HepG2 (cell line): ENCODE data around the gene MMS19. TPM values are rescaled to one million over a fixed set of nuclear protein-coding genes. Genes with fewer than 3 reads are reported as not detected.

ENCODE experiments used
- ADNP ChIP-seq: sonication (generic); formaldehyde crosslinking; IDR thresholded peaks from 2 replicates; pipeline ENCODE4 v1.4.0; 2020; ENCODE audit warnings: missing genetic modification reagents
- CEBPB ChIP-seq: IDR thresholded peaks from 2 replicates; pipeline ENCODE4 v1.6.1; 2011; ENCODE audit warnings: low read depth, low read length, improper control_type of control experiment, borderline replicate concordance
- DDIT3 ChIP-seq: sonication (generic); formaldehyde crosslinking; IDR thresholded peaks from 2 replicates; pipeline ENCODE4 v1.4.0; 2020; ENCODE audit warnings: mild to moderate bottlenecking, missing genetic modification reagents
- FOXP1 ChIP-seq, 2 experiments: fragments of 450-650 bp in 1 of 2; IDR thresholded peaks; 2 replicates each; pipeline ENCODE4 v1.6.1; 2017 to 2018; ENCODE audit warnings: antibody characterized with exemption in 1 of 2
- GLMP ChIP-seq: sonication (generic); formaldehyde crosslinking; IDR thresholded peaks from 2 replicates; pipeline ENCODE4 v1.9.0; 2021; ENCODE audit warnings: missing genetic modification reagents, mild to moderate bottlenecking, borderline replicate concordance
- KDM1A ChIP-seq: IDR thresholded peaks from 2 replicates; pipeline ENCODE4 v1.6.1; 2016; ENCODE audit warnings: missing compliant biosample characterization
- KDM5A ChIP-seq: fragments of 200-600 bp; sonication (generic); IDR thresholded peaks from 2 replicates; pipeline ENCODE4 v1.7.0; 2018; ENCODE audit warnings: antibody characterized with exemption, mild to moderate bottlenecking, low read length, borderline replicate concordance
- KDM6A ChIP-seq: IDR thresholded peaks from 2 replicates; pipeline ENCODE4 v1.6.1; 2016; ENCODE audit warnings: low read depth
- NFRKB ChIP-seq: fragments of 450-650 bp; IDR thresholded peaks from 2 replicates; pipeline ENCODE4 v1.6.1; 2017
- ONECUT2 ChIP-seq: sonication (generic); formaldehyde crosslinking; IDR thresholded peaks from 2 replicates; pipeline ENCODE4 v1.4.0; 2020; ENCODE audit warnings: missing genetic modification reagents
- POLR2AphosphoS5 ChIP-seq: IDR thresholded peaks from 2 replicates; pipeline ENCODE4 v1.6.1; 2012; ENCODE audit warnings: low read depth, low read length
- SMAD3 ChIP-seq: sonication (generic); formaldehyde crosslinking; IDR thresholded peaks from 2 replicates; pipeline ENCODE4 v1.4.0; 2020; ENCODE audit warnings: missing genetic modification reagents
- STAG1 ChIP-seq: sonication (generic); formaldehyde crosslinking; IDR thresholded peaks from 2 replicates; pipeline ENCODE4 v1.4.0; 2020; ENCODE audit warnings: missing genetic modification reagents
- TP53 ChIP-seq: sonication (generic); formaldehyde crosslinking; conservative IDR thresholded peaks from 2 replicates; pipeline ENCODE4 v1.4.0; 2020; ENCODE audit warnings: missing genetic modification reagents
- ZBTB3 ChIP-seq: sonication (generic); formaldehyde crosslinking; IDR thresholded peaks from 2 replicates; pipeline ENCODE4 v1.4.0; 2020; ENCODE audit warnings: low read depth, mild to moderate bottlenecking, moderate library complexity, missing genetic modification reagents, borderline replicate concordance
- ZBTB8A ChIP-seq: sonication (generic); formaldehyde crosslinking; IDR thresholded peaks from 2 replicates; pipeline ENCODE4 v1.4.0; 2020; ENCODE audit warnings: mild to moderate bottlenecking, low read depth, missing genetic modification reagents, borderline replicate concordance
- ZNF10 ChIP-seq: sonication (generic); formaldehyde crosslinking; IDR thresholded peaks from 2 replicates; pipeline ENCODE4 v1.4.0; 2020; ENCODE audit warnings: mild to moderate bottlenecking, low read depth, missing genetic modification reagents, borderline replicate concordance
- ZNF496 ChIP-seq: sonication (generic); formaldehyde crosslinking; IDR thresholded peaks from 2 replicates; pipeline ENCODE4 v1.8.1; 2023; ENCODE audit warnings: mild to moderate bottlenecking, moderate library complexity, missing genetic modification reagents; ENCODE audit not compliant: insufficient replicate concordance
- ZNF609 ChIP-seq: sonication (generic); formaldehyde crosslinking; IDR thresholded peaks from 2 replicates; pipeline ENCODE4 v1.4.0; 2020; ENCODE audit warnings: mild to moderate bottlenecking, missing genetic modification reagents, borderline replicate concordance
- ZNF691 ChIP-seq: sonication (generic); formaldehyde crosslinking; IDR thresholded peaks from 2 replicates; pipeline ENCODE4 v1.4.0; 2020; ENCODE audit warnings: missing genetic modification reagents, low read depth, mild to moderate bottlenecking, borderline replicate concordance
- ZNF737 ChIP-seq: sonication (generic); formaldehyde crosslinking; IDR thresholded peaks from 2 replicates; pipeline ENCODE4 v1.5.0; 2020; ENCODE audit warnings: missing genetic modification reagents, mild to moderate bottlenecking, borderline replicate concordance
- ZNF784 ChIP-seq: sonication (generic); formaldehyde crosslinking; IDR thresholded peaks from 2 replicates; pipeline ENCODE4 v1.5.1; 2020; ENCODE audit warnings: missing genetic modification reagents, mild to moderate bottlenecking, borderline replicate concordance
- polyA plus RNA-seq, 8 experiments: library from polyadenylated mRNA; depleted of rRNA in 3 of 8; stranded (reverse) in 7 of 8; unstranded in 1 of 8; fragments of >200 nt; fragmentation: Illumina TruSeq in 4 of 8; extraction: Trizol in 4 of 8; gene quantifications; 2 replicates each; pipeline versions ENCODE4 v1.2.1 to v1.2.3, GENCODE V29; 2011 to 2016; ENCODE audit warnings: low read depth in 4 of 8, missing spikeins in 1 of 8, mixed read lengths in 1 of 8; ENCODE audit not compliant: insufficient read depth in 1 of 8
- total RNA-seq, 5 experiments: library from RNA; depleted of rRNA; stranded (reverse); fragments of >200 nt; fragmentation: Illumina TruSeq; extraction: Trizol; gene quantifications; 2 replicates each; pipeline ENCODE4 v1.2.3, GENCODE V29; 2016; ENCODE audit warnings: low read depth in 1 of 5

MMS19 gene
- total and polyA plus RNA-seq, 2 of the 13 experiments (the other 11 are each of a cell fraction or from before 2014, with no cell fraction given) = 76.4 to 107 TPM

GRCh38 chr10:97463363-97464132, 34.7 kb downstream of the MMS19 start (continued):
- TF ChIP-seq KDM6A (CRISPR knock-in tag) = no peak
- no peak for TF ChIP-seq TP53 (CRISPR knock-in tag)
- no peak for TF ChIP-seq DDIT3 (CRISPR knock-in tag)
- TF ChIP-seq ZNF10 (CRISPR knock-in tag) = no peak
- TF ChIP-seq ZNF691 (CRISPR knock-in tag) = no peak
- TF ChIP-seq POLR2AphosphoS5 = no peak
- no peak for TF ChIP-seq ZNF784 (CRISPR knock-in tag)
- no peak for TF ChIP-seq KDM1A (CRISPR knock-in tag)
- TF ChIP-seq KDM5A = no peak; the same call in 1 of the 2 replicates
- TF ChIP-seq NFRKB = no peak
- TF ChIP-seq FOXP1 (IDR thresholded peaks at IDR 0.05) = no peak
- no peak for TF ChIP-seq FOXP1 (CRISPR knock-in tag; IDR thresholded peaks at IDR 0.05)
- TF ChIP-seq ZNF609 (CRISPR knock-in tag) = no peak
- TF ChIP-seq SMAD3 (CRISPR knock-in tag) = no peak; the same call in none of the 2 replicates
- TF ChIP-seq ZNF496 (CRISPR knock-in tag) = no peak
- TF ChIP-seq GLMP (CRISPR knock-in tag) = no peak
- TF ChIP-seq STAG1 (CRISPR knock-in tag) = peak; percentile 81
- no peak for TF ChIP-seq ZBTB8A (CRISPR knock-in tag)
- no peak for TF ChIP-seq ZNF737 (CRISPR knock-in tag)
- peak; percentile 92 for TF ChIP-seq CEBPB
- TF ChIP-seq ADNP (CRISPR knock-in tag) = no peak
- TF ChIP-seq ZBTB3 (CRISPR knock-in tag) = no peak
- no peak for TF ChIP-seq ONECUT2 (CRISPR knock-in tag)
